Nephron progenitor cell (in vitro differentiated cells): Measurements from ENCODE around the gene ZNF592.
A peak's percentile ranks its signal among the peaks of the same experiment; 100 is the strongest.

Experiments used
- DNase-seq: peaks from one replicate; pipeline ENCODE4 v3.0.0; 2021
- H3K27ac Mint-ChIP-seq: 2 replicates; pipeline ENCODE4 v1.8.0; 2021; ENCODE audit warnings: mild to moderate bottlenecking, moderate library complexity, mixed read lengths
- H3K27me3 Mint-ChIP-seq: 2 replicates; pipeline ENCODE4 v1.8.0; 2021; ENCODE audit warnings: mild to moderate bottlenecking, low read depth, mixed read lengths; ENCODE audit not compliant: poor library complexity
- H3K36me3 Mint-ChIP-seq: 2 replicates; pipeline ENCODE4 v1.8.0; 2021; ENCODE audit warnings: low read depth, mixed read lengths
- H3K4me1 Mint-ChIP-seq: 2 replicates; pipeline ENCODE4 v1.8.0; 2021; ENCODE audit warnings: mixed read lengths
- H3K4me3 Mint-ChIP-seq: 2 replicates; pipeline ENCODE4 v1.8.0; 2021; ENCODE audit warnings: mild to moderate bottlenecking, moderate library complexity, mixed read lengths
- H3K9me3 Mint-ChIP-seq: 2 replicates; pipeline ENCODE4 v1.8.0; 2021; ENCODE audit warnings: mild to moderate bottlenecking, moderate library complexity, mixed read lengths
- TF ChIP-seq, protein P1 (sequence below): fragments of 200-600 bp; sonication (generic); IDR thresholded peaks from 2 replicates; pipeline ENCODE4 v1.5.0; 2021; ENCODE audit warnings: antibody characterized with exemption

ZNF592 gene

DNA sequence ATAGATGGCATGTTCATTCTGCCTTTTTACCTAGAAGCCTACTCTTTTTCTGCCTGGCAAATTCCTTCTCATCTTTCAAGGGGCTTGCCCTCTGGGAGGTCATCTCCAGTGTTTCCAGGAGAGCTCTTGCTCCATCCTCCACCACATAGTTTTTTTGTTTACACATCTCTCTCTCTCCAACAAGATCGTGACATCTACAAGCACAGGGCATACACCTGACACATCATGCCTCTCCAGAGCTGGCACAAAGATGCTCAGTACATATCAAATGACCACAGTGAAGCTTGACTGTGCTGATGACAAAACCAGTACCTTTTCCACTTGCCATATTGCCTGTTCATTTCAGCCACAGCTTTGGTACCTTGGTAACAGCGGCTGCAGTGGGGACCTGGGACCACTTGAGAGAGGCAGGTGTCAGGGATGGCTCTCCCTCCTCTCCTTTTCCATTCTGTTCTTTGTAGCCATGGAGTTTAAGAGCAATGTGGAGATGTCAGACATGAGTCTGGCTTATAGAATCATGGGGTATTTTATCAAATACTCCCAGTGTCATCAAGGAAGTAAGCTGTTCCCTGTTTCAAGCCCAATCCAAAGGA is 84.2 kb downstream of the ZNF592 start:
- DNase-seq: no peak
- Mint-ChIP-seq H3K4me1 (peaks cover 21% of the 10 kb centered on the region), H3K36me3 (peaks cover 13% of the 10 kb centered on the region), H3K9me3 (no peaks in the 10 kb centered on the region), H3K27me3 (peaks cover 8% of the 10 kb centered on the region), H3K4me3 (peak overlapping the region; percentile 5), H3K27ac (peak overlapping the region; percentile 14)
- TF ChIP-seq, protein P1, sequence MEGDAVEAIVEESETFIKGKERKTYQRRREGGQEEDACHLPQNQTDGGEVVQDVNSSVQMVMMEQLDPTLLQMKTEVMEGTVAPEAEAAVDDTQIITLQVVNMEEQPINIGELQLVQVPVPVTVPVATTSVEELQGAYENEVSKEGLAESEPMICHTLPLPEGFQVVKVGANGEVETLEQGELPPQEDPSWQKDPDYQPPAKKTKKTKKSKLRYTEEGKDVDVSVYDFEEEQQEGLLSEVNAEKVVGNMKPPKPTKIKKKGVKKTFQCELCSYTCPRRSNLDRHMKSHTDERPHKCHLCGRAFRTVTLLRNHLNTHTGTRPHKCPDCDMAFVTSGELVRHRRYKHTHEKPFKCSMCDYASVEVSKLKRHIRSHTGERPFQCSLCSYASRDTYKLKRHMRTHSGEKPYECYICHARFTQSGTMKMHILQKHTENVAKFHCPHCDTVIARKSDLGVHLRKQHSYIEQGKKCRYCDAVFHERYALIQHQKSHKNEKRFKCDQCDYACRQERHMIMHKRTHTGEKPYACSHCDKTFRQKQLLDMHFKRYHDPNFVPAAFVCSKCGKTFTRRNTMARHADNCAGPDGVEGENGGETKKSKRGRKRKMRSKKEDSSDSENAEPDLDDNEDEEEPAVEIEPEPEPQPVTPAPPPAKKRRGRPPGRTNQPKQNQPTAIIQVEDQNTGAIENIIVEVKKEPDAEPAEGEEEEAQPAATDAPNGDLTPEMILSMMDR: no peak

DNA sequence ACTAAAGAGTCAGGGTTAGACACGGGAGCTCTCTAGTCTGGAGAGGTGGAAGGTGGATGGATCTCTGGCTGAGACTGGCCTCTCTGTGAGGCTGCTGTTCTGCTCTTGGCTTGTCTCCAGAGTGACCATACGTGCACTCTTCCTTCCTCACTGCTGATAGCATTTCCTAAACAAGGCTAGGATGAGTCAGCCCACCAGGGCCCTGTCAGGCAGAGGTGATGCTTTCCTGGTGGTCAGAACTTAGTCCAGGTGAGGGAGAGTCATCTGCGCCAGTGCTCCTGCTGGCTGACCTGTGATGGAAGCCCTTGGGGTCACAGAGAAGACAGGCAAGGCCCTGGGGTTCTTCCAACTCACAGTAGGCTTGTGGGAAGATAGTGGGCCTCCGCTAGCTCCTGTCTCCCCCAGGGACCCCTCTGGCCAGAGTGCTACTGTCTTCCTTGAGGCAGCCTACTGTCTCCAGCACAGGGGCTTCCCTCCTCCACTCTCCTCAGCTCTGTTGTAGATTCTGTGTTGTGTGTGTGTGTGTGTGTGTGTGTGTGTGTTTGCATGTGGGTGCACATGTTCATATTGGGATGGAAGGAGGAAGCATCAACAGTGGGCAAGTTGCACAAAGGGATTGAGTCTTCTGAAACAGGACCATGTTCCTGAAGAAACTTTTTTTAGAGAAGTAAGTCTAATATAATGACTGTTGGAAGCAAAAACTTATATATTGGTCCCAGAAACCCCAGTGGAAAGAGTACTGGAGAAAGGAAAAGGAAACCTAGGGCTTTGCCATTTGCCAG is 85.2 kb downstream of the ZNF592 start:
- peaks cover 21% of the 10 kb centered on the region for H3K4me1 Mint-ChIP-seq
- DNase-seq: no peak
- H3K27me3 Mint-ChIP-seq: peaks cover 8% of the 10 kb centered on the region
- no peak overlapping the region for H3K4me3 Mint-ChIP-seq
- H3K27ac Mint-ChIP-seq: peak overlapping the region; percentile 28
- peaks cover 13% of the 10 kb centered on the region for H3K36me3 Mint-ChIP-seq
- TF ChIP-seq, protein P1: no peak
- H3K9me3 Mint-ChIP-seq: no peaks in the 10 kb centered on the region

DNA sequence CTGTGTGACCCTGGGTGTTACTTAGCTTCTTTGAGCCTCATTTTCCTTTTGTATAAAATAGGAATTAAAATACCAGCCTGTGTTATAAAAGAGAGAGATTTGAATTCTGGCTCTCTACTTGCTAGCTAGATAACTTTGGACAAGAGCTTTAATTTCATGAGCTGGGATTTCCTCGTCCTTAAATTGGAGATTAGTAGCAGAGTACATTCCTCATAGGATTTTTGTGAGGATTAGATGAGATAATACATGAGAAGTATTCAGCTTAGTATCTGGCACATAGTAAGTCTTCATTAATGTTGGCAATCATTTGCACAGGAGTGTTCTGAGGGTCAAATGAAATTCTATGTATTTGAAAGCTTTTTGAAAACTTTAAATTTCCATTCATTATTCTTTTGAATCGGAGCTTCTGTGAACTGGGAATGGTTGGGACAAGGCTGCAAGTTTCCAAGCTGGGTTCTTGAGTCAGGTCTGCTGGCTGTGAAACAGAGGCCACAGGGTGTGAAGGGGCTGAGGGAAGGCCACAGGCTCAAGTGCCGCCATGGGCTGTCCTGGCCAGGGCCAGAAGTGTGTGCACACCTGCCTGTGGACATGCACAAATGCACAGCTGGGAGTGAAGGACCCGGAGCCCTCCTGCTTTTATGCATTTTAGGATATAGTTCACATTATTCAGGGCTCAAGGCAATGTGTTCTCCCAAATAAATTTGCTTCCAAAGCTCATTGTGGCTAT is 86.0 kb downstream of the ZNF592 start:
- Mint-ChIP-seq H3K27ac (no peak overlapping the region), H3K27me3 (peaks cover 8% of the 10 kb centered on the region), H3K36me3 (peaks cover 13% of the 10 kb centered on the region), H3K4me3 (no peak overlapping the region), H3K9me3 (no peaks in the 10 kb centered on the region), H3K4me1 (peaks cover 21% of the 10 kb centered on the region)
- TF ChIP-seq, protein P1: no peak
- DNase-seq: no peak

DNA sequence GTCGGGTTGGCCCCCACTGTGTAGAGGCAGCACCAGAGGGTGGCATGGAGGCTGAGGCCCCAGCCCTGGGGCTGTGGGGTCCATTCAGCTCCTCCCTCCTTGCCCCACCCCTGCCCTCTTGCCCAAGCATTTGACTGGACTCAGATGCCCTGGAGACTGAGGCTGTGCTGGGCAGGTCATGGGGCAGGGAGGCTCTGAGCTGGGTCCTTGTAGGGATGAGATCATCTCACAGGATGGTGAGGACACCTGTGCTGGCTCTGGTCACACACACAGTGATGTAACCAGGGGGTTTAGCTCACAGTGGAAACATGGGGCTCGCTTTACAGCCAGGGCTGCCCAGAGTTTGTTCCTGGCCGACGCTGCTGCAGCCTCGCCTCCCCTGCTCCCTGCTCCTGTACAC is 86.6 kb downstream of the ZNF592 start:
- Mint-ChIP-seq H3K9me3 (no peaks in the 10 kb centered on the region), H3K27me3 (peaks cover 8% of the 10 kb centered on the region), H3K27ac (no peak overlapping the region), H3K36me3 (peaks cover 12% of the 10 kb centered on the region), H3K4me3 (no peak overlapping the region), H3K4me1 (peaks cover 21% of the 10 kb centered on the region)
- TF ChIP-seq, protein P1: no peak
- no peak for DNase-seq

DNA sequence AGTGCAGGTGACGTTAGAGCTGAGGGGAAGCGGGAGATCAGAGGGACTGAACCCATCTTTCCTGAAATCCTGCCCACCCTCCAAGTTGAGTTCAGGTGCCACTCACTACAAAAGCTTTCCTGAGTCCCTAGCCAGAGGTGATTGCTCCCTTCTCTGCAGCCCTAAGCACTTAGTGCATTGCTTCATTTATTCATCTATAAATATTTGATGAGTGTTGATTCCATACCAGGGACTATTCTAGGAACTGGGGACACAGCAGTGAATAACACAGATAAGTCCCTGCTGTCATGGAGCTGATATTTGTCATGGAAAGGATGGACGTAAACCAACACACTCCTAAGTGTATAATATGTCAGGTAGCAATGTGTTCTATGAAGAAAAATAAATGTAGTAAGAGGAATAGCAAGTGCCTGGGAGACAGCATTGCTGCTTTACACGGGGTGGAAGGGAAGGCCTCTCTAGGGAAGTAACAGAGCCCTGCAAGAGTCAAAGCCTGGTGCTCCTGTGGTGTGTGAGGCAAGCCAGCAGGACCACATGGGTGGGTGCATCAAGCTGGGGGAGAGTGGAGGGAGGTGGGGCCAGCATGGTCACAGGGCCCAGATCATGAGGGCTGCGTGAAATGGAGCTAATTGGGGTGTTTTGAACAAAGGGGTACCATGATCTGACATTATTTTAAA is 87.4 kb downstream of the ZNF592 start:
- H3K27ac Mint-ChIP-seq: no peak overlapping the region
- H3K9me3 Mint-ChIP-seq: no peaks in the 10 kb centered on the region
- TF ChIP-seq, protein P1: no peak
- H3K36me3 Mint-ChIP-seq: peaks cover 6% of the 10 kb centered on the region
- no peak for DNase-seq
- H3K4me1 Mint-ChIP-seq: peaks cover 21% of the 10 kb centered on the region
- H3K27me3 Mint-ChIP-seq: peaks cover 8% of the 10 kb centered on the region
- H3K4me3 Mint-ChIP-seq: no peak overlapping the region
